IMR-90 (cell line): ENCODE results near the gene LCN2. TPM values are rescaled to one million over a fixed set of nuclear protein-coding genes. Genes with fewer than 3 reads are reported as not detected.
"Not testable (repeated sequence)": the region's sequence is repeated elsewhere in the genome, so short reads cannot be mapped to it uniquely, and the experiment has no call there.

Experiments used
- ATAC-seq: fragments of 200-7000 bp; cut with Tn5 transposase; 2 replicates; pipeline ENCODE4 v1.9.1; 2020; ENCODE audit warnings: low read depth, mild to moderate bottlenecking, moderate library complexity
- BruUV-seq: library from RNA; stranded (reverse); fragments of 400-500 nt; replicated peaks from 2 replicates; lab custom pipeline; 2021; lab: Mats Ljungman, UMichigan
- CTCF ChIA-PET: fragments of 300-600 bp; formaldehyde crosslinking; extraction: SDS; loops from one replicate; lab custom pipeline; 2021; ENCODE audit warnings: antibody characterized with exemption; lab: Yijun Ruan, JAX
- POLR2A ChIA-PET: fragments of 300-600 bp; sonication (Branson Sonifier 250); formaldehyde crosslinking; loops from one replicate; lab custom pipeline; 2022; ENCODE audit warnings: antibody characterized with exemption; ENCODE audit not compliant: unreplicated experiment; lab: Charles Lee
- DNase-seq: peaks from one replicate; pipeline ENCODE4 v3.0.0; 2013
- H2AFZ ChIP-seq: replicated peaks from 2 replicates; pipeline ENCODE3; 2013; ENCODE audit warnings: low read length, mild to moderate bottlenecking; ENCODE audit not compliant: poor library complexity
- H2AK5ac ChIP-seq: 2 replicates; pipeline ENCODE4 v1.6.1; 2013; ENCODE audit warnings: low read depth, low read length, inconsistent platforms
- H2AK9ac ChIP-seq: replicated peaks from 2 replicates; pipeline ENCODE3; 2013; ENCODE audit warnings: mild to moderate bottlenecking, low read depth, low read length, moderate library complexity; ENCODE audit not compliant: poor library complexity
- H2BK120ac ChIP-seq: 2 replicates; pipeline ENCODE4 v1.6.1; 2013; ENCODE audit warnings: low read depth, low read length, inconsistent platforms
- H2BK15ac ChIP-seq: 3 replicates; pipeline ENCODE4 v1.6.1; 2013; ENCODE audit warnings: low read depth, low read length, inconsistent platforms
- H2BK20ac ChIP-seq: 2 replicates; pipeline ENCODE4 v1.6.1; 2013; ENCODE audit warnings: low read depth, mild to moderate bottlenecking, inconsistent platforms, low read length, moderate library complexity
- H2BK5ac ChIP-seq: 2 replicates; pipeline ENCODE4 v1.6.1; 2013; ENCODE audit warnings: mild to moderate bottlenecking, low read depth, low read length, inconsistent platforms; ENCODE audit not compliant: poor library complexity, severe bottlenecking
- H3K14ac ChIP-seq: replicated peaks from 2 replicates; pipeline ENCODE4 v1.6.1; 2013; ENCODE audit warnings: low read depth, low read length, inconsistent platforms
- H3K18ac ChIP-seq: 2 replicates; pipeline ENCODE4 v1.6.1; 2013; ENCODE audit warnings: low read depth, low read length, control low read depth
- H3K23ac ChIP-seq: 2 replicates; pipeline ENCODE4 v1.6.1; 2013; ENCODE audit warnings: low read depth, low read length, inconsistent platforms
- H3K27ac ChIP-seq: 2 replicates; pipeline ENCODE4 v1.5.1; 2013; ENCODE audit warnings: mild to moderate bottlenecking, control low read depth, low read length; ENCODE audit not compliant: insufficient read depth
- H3K27me3 ChIP-seq: 2 replicates; pipeline ENCODE4 v1.6.1; 2013; ENCODE audit warnings: low read length; ENCODE audit not compliant: control insufficient read depth, insufficient read depth
- H3K36me3 ChIP-seq: 2 replicates; pipeline ENCODE4 v1.6.1; 2013; ENCODE audit warnings: low read length, mixed read lengths; ENCODE audit not compliant: control insufficient read depth, insufficient read depth
- H3K4ac ChIP-seq: 2 replicates; pipeline ENCODE4 v1.6.1; 2013; ENCODE audit warnings: low read depth, low read length, inconsistent platforms
- H3K4me1 ChIP-seq: 2 replicates; pipeline ENCODE4 v1.6.1; 2013; ENCODE audit warnings: low read length, mixed read lengths; ENCODE audit not compliant: control insufficient read depth, insufficient read depth
- H3K4me2 ChIP-seq: 2 replicates; pipeline ENCODE4 v1.6.1; 2013; ENCODE audit warnings: low read depth, mild to moderate bottlenecking, control low read depth, low read length, moderate library complexity
- H3K4me3 ChIP-seq: 2 replicates; pipeline ENCODE4 v1.5.1; 2013; ENCODE audit warnings: low read depth, mild to moderate bottlenecking, control low read depth, low read length, moderate library complexity; ENCODE audit not compliant: insufficient read depth
- H3K56ac ChIP-seq: 2 replicates; pipeline ENCODE4 v1.6.1; 2013; ENCODE audit warnings: low read length, inconsistent platforms; ENCODE audit not compliant: insufficient read depth; ENCODE audit errors: extremely low read depth
- H3K79me1 ChIP-seq, 2 experiments: 2 replicates each; pipeline ENCODE4 v1.6.1; 2013; ENCODE audit warnings: low read length in 2 of 2, inconsistent platforms in 1 of 2, low read depth in 1 of 2
- H3K9ac ChIP-seq: 2 replicates; pipeline ENCODE4 v1.6.1; 2013; ENCODE audit warnings: low read depth, low read length, control low read depth
- H3K9me1 ChIP-seq: 2 replicates; pipeline ENCODE4 v1.6.1; 2013; ENCODE audit warnings: low read length, inconsistent platforms; ENCODE audit not compliant: insufficient read depth
- H3K9me3 ChIP-seq: 2 replicates; pipeline ENCODE4 v1.6.1; 2013; ENCODE audit warnings: low read length; ENCODE audit not compliant: control insufficient read depth, insufficient read depth
- H4K20me1 ChIP-seq: 2 replicates; pipeline ENCODE4 v1.6.1; 2013; ENCODE audit warnings: low read length, inconsistent platforms; ENCODE audit not compliant: insufficient read depth
- H4K5ac ChIP-seq: 2 replicates; pipeline ENCODE4 v1.6.1; 2013; ENCODE audit warnings: mild to moderate bottlenecking, low read depth, low read length, control low read depth
- H4K8ac ChIP-seq, 2 experiments: 2 replicates each; pipeline ENCODE4 v1.6.1; 2013; ENCODE audit warnings: low read depth in 2 of 2, low read length in 2 of 2, control low read depth in 1 of 2, inconsistent platforms in 1 of 2
- H4K91ac ChIP-seq: 2 replicates; pipeline ENCODE4 v1.6.1; 2013; ENCODE audit warnings: low read depth, low read length, inconsistent platforms; ENCODE audit not compliant: insufficient read depth
- WGBS, 2 experiments: methylation state at CpG; one replicate each; pipeline versions ENCODE4 v1.1.5 to v1.1.7; 2013; ENCODE audit warnings: missing lambda C conversion rate in 2 of 2; ENCODE audit not compliant: insufficient read length in 1 of 2; ENCODE audit errors: extremely low coverage in 2 of 2; 5-methylcytosine and 5-hydroxymethylcytosine counted together
- dilution Hi-C: fragments of 300-500 bp; cut with HindIII; formaldehyde crosslinking; loops from one replicate; pipeline ENCODE4 v1.14.3; 2018; ENCODE audit warnings: low sequenced_read_pairs; ENCODE audit not compliant: unreplicated experiment
- in situ Hi-C: fragments of 300-500 bp; cut with MboI; formaldehyde crosslinking; loops from 3 replicates; pipeline ENCODE4 v1.14.3; 2019; ENCODE audit warnings: low sequenced_read_pairs, inconsistent platforms, mixed read lengths
- intact Hi-C: fragments of 100-400 bp; cut with micrococcal nuclease; formaldehyde crosslinking; loops from 2 replicates; pipeline ENCODE4 v1.10.0; 2022
- polyA plus RNA-seq, 3 experiments: library from polyadenylated mRNA; depleted of rRNA; stranded (reverse); fragments of >200 nt; gene quantifications; 2 replicates each; pipeline ENCODE4 v1.2.3, GENCODE V29; 2012; ENCODE audit warnings: low replicate concordance in 1 of 3
- total RNA-seq: library from RNA; depleted of rRNA; stranded (reverse); fragments of >200 nt; gene quantifications from 2 replicates; pipeline ENCODE4 v1.2.3, GENCODE V29; 2012

LCN2 gene
- total and polyA plus RNA-seq, 2 of the 4 experiments (the other 2 are of a cell fraction) = not detected

DNA sequence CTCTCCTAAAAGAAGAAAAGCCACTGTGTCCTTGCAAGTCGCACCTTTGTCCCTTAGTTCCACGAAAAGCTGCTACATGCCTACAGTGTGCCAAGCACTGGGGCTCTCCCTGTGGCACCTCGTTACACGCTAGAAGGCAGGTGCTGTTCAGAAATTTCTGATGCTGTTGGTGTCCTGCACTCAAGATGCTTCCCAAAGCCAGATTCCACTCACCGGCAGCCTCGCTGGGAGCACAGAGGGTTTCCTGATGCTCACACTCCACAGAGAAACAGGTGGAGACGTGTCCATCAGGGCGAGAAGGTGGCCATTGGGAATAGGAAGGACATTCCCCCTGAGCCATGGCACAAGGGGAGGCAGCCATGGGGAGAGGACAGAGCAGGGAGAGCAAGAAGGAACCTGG, 17.9 kb upstream of the LCN2 start:
- BruUV-seq, H4K8ac ChIP-seq, H3K14ac ChIP-seq, POLR2A ChIA-PET, H3K56ac ChIP-seq, H4K5ac ChIP-seq, dilution Hi-C loops, intact Hi-C loops, H2AFZ ChIP-seq, H2BK15ac ChIP-seq, H3K4me3 ChIP-seq, H3K9me3 ChIP-seq, H4K91ac ChIP-seq, H3K18ac ChIP-seq, DNase-seq, H3K4me1 ChIP-seq, H2AK5ac ChIP-seq, H3K23ac ChIP-seq, H3K4ac ChIP-seq, H3K27ac ChIP-seq, H2BK5ac ChIP-seq, H2BK120ac ChIP-seq, CTCF ChIA-PET, H3K4me2 ChIP-seq, H3K36me3 ChIP-seq, H2BK20ac ChIP-seq, H3K9ac ChIP-seq, H2AK9ac ChIP-seq, H3K9me1 ChIP-seq, ATAC-seq, H4K20me1 ChIP-seq, in situ Hi-C loops: not testable (repeated sequence)
- 91% methylated on average over 4 of the region's 8 CpGs; no CpG with 5 or more reads in 1 of the 2 experiments for WGBS, 2 experiments
- Histone ChIP-seq H3K79me1 (peaks cover 6 to 19% of the 10 kb centered on the region in 2 experiments; a peak in 3 of 4 replicates), H3K27me3 (peaks cover 14% of the 10 kb centered on the region)

DNA sequence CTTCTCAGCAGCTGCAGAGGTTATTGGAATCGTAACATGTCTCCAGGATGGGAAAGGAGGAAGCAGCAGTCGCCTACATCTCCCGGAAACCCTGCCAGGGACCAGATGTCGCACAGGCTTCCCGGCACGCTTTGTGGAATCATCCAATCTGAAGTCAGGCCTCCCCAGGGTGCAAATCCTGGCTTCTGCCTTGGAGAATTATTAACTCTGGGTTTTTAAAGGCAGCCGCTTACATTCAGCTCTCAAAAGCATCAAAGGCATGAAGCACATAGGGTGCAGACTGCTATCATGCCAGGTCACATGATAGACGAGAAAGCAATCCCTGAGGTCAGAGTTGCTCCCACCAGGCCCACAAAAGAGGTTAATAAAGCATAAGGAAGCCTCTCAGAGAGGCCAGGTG, 17.1 kb upstream of the LCN2 start:
- H2AK5ac ChIP-seq, H4K20me1 ChIP-seq, BruUV-seq, H4K5ac ChIP-seq, DNase-seq, H4K8ac ChIP-seq, H3K36me3 ChIP-seq, H2BK120ac ChIP-seq, in situ Hi-C loops, H3K9me3 ChIP-seq, H3K27ac ChIP-seq, dilution Hi-C loops, H3K9ac ChIP-seq, H2AFZ ChIP-seq, H2BK20ac ChIP-seq, H2AK9ac ChIP-seq, intact Hi-C loops, H3K14ac ChIP-seq, H3K56ac ChIP-seq, H4K91ac ChIP-seq, H3K23ac ChIP-seq, H3K4me1 ChIP-seq, ATAC-seq, H2BK5ac ChIP-seq, H3K4me2 ChIP-seq, POLR2A ChIA-PET, H3K4me3 ChIP-seq, H3K18ac ChIP-seq, H2BK15ac ChIP-seq, H3K4ac ChIP-seq, CTCF ChIA-PET: not testable (repeated sequence)
- H3K79me1 ChIP-seq = peaks cover 1 to 12% of the 10 kb centered on the region in 2 experiments; a peak in 2 of 4 replicates
- WGBS, 2 experiments = 20% methylated on average over 1 of the region's 8 CpGs; no CpG with 5 or more reads in 1 of the 2 experiments
- H3K27me3 ChIP-seq = peaks cover 14% of the 10 kb centered on the region
- peaks cover 11% of the 10 kb centered on the region for H3K9me1 ChIP-seq
